SK-N-DZ (cell line): ENCODE results near the gene CHST11.
A peak's percentile ranks its signal among the peaks of the same experiment; 100 is the strongest.

ENCODE experiments used
- DNase-seq: peaks from one replicate; pipeline ENCODE4 v3.0.0-alpha.2; 2015; ENCODE audit warnings: low spot score

Gene CHST11

DNA sequence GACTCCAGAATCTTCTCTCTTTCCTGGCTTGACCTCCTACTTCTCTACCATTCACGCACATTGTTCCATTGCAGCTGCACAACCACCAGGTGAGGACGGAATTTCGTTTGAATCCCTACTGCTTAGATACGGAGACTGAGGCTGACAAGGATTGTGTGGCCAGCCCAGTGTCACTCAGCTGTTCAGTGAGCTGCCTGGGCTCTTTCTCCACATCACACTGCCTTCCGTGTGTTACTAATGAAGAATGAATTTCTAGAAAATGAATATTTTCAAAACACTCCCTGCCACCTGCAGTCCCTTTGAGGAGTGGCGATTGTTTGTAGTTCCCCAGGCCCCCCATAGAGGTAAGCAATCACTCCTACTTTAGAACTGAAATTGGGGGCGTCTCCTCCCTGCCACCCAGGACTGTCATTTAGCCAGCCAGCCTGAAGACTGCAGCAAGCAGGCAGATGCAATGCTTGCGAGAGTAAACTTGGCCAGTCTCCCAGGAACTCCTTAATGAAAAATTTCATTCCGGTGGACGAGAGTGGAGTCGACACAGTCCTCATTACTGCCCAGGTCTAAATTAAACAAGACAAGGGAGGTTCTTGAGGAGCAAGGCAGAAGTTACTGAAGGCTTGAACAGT, 261.7 kb downstream of the CHST11 start:
- DNase-seq, result no peak

DNA sequence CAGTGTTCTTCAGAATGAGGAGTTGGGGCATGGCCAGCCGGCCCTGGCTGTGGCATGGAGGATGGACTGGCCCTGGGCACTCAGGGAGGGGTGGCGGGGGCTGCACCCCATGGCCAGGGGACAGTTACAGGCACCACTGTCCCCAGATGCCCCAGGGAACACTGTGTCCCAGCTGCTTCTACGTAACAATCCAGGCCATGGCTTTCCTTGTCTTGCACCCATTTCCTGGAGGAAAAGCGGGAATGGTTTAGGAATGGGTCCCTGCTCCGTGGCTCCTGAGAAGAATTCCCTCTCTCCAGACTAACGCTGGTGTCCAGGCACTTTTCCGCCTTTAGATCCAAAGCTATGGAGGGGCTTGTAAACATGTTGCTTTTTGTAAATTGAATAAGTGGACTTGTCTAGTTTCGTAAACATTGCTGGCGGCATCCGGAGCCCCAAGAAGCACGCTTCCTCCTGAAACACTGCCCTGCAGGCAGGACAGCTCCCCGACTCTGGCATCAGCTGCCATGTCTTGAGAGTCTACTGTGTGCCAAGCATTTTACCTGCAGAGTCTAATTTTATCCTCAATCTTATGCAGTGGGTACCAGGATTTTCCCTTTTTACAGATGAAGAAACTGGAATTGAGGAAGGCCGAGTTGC, 263.1 kb downstream of the CHST11 start:
- no peak for DNase-seq

DNA sequence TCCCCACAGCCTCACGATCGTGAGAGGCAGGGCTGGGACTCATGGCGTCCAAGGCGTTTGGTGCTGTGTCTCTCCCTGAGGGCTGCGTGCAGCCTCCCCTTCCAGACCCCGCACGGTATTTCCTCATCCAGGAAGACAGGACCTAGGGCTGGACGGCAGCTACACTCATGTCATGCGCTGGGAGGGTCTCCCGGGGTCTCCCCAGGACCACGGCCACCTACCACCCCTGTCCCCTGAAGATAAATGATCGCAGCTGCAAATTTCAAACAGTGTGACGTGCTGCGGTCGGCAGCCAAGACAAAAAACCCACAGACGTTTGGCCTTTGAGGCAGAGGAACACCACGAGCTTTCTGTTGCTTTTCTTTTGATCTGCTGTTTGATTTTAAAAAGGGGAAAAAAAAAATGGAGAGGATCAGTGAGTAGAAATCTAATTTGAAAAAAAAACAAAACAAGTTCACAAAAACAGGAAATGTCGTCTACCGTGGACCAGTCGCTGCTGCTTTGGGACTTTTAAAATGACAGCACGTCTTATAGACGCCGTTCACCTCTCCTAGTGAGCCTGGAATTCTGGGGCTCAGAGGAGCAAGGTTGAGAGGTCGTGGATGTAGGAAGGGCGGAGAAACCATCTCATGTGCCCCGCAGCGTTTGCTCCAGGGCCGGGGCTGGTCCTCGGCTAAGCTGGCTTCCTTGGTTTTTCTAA, 263.7 kb downstream of the CHST11 start:
- no peak for DNase-seq

DNA sequence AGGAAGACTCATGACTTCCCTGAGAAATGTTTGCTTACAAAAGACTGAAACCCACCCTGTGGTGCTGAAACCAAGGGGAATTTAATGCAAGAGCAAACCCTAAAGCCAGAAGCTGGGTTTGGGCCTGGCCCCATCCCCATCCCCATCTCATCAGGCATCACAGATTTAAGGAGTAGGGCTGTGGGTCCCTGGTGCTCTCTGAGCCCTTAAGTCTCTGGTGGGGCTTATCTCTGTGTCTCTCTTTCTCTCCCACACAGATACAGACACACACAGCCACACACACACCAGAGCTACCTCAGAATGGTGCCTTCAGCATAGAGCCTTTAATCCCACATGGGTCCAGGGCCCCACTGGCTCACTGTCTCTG, 264.3 kb downstream of the CHST11 start:
- no peak for DNase-seq

DNA sequence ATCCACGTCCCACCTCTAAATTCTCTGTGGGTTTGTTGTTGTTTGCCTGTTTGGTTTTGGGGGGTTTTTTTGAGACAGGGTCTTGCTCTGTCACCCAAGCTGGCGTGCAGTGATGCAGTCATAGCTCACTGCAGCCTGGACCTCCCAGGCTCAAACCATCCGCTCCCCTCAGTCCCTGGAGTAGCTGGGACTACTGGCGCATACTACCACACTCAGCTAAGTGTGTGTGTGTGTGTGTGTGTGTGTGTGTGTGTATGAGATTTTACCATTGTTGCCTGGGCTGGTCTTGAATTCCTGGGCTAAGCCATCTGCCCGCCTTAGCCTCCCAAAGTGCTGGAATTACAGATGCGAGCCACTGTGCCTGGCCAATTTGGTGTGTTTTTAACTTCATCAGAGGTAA, 265.2 kb downstream of the CHST11 start:
- DNase-seq, result no peak

DNA sequence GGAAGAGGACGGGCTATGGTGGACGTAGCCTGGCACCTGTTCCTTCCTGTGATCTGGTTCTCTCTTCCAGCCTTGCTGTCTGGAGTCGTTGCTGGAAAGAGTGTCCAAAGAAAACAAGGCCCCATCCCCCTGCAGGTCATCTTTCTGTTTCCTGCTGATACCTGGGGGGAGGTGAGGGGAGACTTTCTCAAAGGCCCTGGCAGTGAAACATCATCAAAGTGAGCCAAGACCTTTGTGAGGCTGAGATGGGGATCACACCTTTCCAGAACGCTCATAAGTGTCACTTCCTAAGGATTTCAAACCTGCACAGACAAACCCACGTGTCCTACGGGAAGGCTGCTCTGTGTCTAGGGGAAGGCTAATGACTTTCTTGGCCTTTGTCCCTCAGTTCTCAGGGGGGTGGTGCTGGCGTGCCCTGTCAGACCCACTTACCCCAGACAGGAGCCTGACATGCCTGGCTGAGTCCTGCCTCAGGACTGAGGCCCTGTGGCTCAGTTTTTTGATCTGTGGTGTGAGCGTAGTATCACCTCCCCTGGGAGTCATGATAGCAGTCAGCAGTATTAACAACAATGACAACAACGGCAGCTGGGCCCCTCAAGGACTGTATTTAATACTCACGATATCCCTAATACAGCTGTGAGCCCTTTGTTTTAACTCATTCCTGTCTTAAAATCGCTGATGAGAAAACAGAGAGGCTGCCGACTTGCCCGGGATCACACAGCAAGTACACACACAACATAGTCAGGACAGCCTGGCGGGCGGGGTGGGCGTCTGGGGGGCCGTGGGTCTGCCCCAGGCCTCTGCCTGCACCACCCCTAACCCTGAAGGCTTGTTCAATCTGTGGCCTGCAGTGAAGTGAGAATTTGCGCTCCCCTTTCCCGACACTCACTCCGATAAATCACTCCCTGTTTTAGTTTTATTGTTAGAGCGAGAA, 266.1 kb downstream of the CHST11 start:
- peak; percentile 98 for DNase-seq

DNA sequence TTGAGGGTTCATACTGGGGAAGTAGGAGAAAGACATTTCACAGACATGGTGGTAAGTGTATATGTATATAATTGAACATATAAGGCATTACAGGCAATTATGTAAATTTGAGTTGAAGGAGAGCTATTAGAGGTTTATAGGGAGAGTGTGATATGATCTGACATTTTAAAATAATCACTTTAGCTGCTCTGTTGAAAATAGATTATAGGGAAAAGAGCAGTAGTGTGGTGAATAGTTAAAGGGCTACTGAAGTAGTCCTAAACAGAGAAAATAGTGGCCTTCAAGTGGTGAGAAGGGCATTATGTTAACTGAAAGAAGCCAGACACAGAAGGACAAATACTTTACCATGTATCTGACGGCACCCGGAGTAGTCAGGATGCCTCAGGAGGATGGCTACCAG, 267.1 kb downstream of the CHST11 start:
- DNase-seq, result peak; percentile 83

DNA sequence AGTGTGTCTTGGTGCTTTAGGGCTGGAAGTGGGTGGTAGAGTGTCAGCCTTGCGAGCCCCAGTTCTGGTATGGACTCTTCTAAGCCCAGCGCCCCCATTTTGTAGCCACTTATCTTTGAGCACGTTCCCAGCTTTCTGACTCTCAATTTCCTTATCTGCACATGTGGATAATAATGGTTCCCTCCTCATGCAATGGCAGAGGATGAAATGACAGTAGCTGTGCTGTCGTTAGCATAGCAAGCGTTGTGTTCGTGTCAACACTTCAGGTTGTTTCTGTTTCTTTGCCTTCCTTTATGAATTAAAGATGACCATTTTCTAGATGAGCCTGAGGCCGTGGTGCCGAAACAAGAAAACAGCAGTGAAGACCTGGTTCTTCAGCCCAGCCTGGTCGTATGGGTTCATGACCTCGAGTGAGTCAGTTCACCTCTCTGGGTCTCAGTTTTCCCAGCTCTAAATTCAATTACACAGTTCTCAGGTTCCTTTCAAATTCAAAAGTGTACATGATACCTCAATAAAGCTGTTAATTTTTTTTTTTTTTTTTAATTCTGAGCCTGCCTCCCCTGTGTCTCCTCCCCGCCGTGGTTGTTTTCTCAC, 268.3 kb downstream of the CHST11 start:
- no peak for DNase-seq

DNA sequence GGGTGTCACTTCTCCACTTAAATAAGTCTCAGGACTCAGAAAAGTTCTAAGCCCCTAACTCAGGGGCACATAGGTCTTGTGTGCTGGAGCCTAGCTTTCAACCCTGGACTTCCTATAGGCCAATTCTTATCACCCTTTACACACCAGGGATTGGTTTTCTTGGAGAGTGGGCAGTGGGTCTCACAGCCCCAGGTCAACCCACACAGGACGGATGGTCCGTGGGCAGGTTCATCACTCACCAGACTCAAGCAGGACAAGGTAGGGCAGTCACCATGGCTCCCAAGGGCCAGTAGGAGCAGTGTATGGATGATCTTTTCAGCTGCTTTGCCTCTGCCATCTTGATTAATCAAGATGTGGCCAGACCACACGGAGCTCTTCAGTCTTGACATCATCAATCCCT, 268.9 kb downstream of the CHST11 start:
- no peak for DNase-seq

DNA sequence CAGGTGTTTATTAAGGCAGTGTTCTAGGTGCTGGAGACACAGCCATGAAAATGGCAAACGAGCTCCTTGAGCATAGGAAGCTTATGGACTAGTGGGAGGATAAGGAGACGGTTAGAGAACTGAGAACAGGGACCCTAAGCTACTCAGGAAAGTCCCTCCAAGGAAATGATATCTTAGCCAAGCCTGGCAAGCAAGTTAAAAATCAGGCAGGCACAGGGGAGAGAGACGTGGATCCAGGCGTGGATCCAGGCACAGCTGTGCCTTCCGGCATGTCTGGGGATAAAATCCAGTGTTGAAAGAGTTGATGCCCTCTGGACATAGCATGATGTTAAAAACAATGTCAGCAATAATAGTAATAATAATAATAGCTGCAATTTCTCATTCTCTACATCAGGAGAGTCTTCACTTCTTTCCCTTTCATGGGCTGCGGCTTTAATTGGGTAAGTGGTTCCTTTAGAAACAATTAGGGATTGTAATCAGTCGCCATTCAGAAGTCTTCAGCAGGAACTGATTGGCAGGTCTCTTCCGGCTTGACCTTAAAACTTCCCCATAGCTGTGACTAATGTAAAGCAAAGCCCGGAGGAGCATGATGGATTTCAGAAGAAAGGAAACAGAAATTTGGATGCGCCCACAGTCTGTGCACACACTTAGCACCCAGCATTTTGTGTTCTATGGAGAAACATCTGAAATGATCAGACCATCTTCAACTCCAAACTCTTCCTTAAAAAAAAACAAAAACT, 271.1 kb downstream of the CHST11 start:
- no peak for DNase-seq

DNA sequence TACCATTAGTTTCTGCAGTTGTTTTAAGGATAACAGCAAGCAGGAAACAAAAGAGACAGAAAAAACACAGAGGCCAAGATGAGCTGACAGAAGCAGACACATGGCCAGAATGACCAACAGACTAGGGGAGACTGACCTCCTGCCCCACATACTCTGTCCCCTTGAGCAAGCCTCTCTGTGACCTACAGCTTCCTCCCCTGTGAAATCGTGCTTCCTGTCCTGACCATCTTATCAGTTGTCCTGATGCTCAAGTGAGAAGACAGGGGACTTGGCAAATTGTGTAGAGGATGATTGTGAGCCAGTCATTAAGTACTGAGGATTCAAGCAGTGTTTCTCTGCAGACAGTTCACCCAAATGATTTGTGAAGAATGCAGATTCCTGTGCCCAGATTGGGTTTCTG, 272.3 kb downstream of the CHST11 start:
- no peak for DNase-seq

DNA sequence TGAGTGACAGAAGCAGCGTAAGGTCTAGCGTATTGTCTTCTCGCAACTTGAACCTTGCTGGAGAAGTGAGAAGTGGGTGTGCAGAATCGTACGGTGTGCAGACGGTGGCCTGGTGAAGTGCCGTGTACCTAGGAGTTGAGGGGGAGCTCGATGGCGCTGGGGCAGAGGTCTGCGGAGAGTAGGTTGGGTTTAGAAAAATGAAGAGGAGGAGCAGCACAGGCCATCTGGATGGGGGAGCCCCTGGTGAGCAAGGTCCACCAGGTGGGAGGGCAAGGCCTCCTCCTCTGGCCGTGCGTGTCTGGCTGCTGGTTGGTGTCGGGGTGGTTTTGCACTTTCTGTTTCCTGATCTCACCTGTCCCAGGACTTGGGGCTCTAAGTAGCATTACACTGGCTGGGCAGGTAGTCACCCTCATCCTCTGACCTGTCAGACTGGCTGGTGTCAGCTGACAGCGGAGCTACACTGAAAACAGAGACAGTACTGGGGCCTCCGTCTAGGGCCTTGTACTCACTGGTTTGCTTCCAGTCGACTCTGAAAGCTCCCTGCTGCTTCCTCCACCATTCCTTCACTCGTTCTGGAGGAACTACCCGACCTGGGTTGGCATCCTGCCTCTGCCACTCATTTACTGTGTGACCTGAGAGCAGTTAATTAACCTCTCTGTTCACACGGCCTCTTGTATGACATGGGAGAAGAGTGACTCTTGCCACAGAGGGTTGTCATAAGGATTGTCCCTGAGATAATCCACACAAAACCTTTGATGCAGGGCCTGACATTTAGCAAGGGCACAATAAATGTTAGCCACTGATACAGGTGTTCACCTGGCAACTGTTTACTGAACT, 273.1 kb downstream of the CHST11 start:
- no peak for DNase-seq

DNA sequence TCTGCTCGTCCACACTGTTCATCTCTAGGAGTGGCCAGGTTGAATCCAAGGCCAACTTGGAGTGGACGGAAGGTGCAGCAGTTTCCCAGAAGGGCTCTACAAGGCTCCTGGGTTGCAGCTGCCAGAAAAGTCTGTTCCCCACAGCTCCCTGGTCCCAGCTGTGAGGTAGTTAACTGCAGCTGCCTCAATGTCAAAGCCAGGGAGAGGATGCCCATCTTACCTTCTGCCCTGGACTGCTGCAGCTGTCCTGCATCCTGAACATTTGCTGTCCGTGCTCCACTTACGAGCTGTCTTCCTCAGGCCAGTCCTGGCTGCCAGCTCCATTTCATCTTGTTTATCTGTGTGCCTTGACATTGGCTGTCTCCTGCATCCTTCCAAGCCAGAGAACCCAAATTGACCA, 274.0 kb downstream of the CHST11 start:
- no peak for DNase-seq

DNA sequence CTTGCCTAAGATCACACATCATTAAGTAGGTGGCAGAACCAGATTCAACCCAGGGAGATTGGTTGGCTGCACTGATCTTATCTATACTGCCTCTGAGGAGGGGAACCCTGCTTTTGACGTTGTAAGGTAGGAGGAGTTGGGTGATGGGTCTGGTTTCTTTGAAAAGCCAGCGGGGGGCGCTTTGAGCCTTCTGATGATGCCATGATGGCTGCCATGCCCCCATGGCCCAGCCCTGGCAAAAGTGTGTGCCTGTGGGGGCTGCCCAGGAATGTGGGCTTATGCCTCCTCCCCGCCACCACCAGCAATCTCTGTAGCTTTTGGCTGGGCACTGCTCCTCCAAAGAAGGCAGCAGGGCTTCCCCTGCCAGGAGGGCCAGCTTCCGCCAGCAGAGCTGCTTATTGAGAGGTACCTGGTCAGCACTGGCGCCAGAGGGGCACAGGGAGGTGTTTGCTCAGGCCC, 277.0 kb downstream of the CHST11 start:
- peak; percentile 29 for DNase-seq

DNA sequence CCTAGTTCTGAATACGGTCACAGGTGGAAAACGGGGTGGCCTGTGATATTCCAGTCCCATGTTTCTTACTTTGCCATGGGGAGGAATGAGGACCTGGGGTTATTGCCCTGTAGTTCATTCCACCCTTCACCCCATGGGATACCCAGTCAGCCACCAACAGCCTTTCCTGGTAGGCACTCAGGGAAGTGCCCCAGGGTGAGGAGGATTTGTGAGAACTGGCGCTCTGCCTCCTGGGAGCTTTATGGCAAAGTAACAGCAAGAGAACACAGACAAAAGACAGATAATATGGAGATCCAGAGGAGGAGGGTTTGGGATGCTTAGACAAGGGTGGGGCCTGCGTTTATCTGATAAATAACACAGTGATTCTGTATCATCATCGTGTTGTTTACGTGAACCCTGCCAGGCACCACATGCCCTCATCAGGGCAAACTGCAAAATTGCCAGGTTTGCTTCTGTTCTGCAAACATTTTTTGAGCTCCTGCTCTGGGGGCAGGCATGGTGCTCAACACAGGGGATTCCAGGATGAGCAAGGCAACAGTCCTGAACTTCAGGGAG, 277.9 kb downstream of the CHST11 start:
- DNase-seq, result no peak

DNA sequence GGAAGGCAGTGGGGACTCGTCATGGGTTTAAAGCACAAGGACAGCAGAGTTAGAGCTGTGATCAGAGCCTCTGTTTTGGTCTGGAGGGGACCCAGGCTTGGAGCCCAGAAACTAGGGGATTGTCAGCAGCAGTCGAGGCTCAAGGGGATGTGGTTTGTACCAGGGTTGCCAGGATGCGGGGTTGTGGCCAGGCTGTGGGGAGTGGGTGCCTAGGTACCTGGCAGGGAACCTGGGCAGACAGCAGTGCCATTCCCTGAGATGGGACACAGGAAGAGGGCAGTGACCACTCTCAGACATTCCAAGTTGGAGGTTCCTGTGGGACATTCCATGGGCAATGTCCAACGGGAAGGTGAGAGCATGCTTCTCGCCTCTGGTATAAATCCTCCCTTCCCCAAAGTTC, 279.1 kb downstream of the CHST11 start:
- no peak for DNase-seq

DNA sequence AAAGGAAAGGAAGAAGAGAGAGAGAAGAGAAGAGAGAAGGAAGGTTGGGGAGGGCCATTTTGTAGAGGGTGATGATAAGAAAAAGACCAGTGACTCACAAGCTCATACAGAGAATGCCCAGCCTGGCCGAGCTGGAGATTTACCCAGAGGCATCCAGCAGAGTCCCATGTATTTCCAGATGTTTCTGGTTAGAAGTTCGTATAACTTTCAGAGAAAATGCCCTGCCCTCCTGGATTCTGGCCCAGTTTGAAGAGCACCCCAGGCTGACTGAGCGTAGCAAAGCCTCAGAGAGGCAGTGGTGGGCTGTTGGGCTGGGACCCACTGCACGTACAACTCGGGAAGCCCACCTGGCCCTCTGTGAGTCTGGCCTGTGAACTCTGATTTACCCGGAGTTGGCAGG, 279.6 kb downstream of the CHST11 start:
- DNase-seq, result no peak

DNA sequence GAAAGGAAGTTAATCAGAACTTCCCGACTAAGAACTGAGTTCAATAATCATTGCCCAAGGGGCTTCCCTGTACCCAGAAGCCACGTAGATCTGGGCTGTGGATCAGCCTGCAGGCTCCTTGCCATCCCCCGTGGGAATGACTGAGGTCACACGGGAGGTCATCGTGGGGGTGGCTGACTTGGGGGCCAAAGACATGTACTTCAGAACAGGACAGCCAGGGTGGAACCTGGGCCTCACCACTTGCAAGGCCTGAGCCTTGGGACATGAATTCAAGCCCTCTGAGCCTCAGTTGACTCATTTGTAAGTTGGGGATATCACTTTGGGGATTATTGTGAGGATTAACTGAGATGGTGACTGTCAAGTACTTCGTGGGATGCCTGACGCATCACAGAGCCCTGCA, 280.4 kb downstream of the CHST11 start:
- DNase-seq, result no peak

DNA sequence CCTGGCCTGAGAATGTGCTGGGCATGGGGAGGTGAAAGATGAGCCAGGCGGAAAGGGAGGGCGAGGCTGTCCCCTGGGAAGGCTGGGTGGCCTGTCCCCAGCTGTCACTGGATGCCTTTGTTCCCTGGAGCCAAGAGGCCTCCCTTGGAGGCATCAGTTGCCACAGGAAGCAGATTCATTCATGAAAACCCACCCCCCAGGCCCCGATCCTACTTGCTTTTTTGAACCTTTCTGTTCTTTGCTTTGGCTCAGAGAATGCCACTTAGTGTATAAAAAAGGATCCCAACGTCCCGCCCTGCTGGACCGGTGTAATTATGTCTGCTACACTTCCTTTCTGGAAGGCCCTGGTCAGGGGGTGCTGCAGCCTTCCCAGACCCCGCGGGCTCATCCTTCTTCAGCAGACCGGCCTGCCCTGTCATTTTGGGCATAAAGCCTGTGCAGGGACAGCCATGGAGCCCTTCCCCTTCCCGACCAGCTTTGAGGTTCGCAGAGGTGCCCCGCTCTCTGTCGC, 281.1 kb downstream of the CHST11 start:
- peak; percentile 28 for DNase-seq
